A549 (cell line): ENCODE measurements around the gene PDE3B. TPM values are rescaled to one million over a fixed set of nuclear protein-coding genes. Genes with fewer than 3 reads are reported as not detected.

Experiments used
- ATAC-seq, 2 experiments: fragments of 200-7000 bp in 1 of 2; fragments of >200 bp in 1 of 2; cut with Nextera tagmentation in 1 of 2; cut with Tn5 transposase in 1 of 2; 3 replicates each; pipeline versions ENCODE4 v1.8.0 to v1.9.1; 2018 to 2020; ENCODE audit warnings: mild to moderate bottlenecking in 1 of 2, moderate library complexity in 1 of 2
- CTCF ChIA-PET: fragments of 300-600 bp; sonication (Branson Sonifier 250); formaldehyde crosslinking; extraction: SDS; loops from one replicate; lab custom pipeline; 2021; ENCODE audit warnings: antibody characterized with exemption, inconsistent platforms; lab: Yijun Ruan, JAX
- POLR2A ChIA-PET: fragments of 350-600 bp; formaldehyde crosslinking; extraction: SDS; loops from one replicate; lab custom pipeline; 2021; ENCODE audit warnings: antibody characterized with exemption, inconsistent platforms; lab: Yijun Ruan, JAX
- DNase-seq, 2 experiments: peaks; one replicate each; pipeline versions ENCODE4 v3.0.0 to v3.0.0-alpha.2; 2011 to 2016; ENCODE audit warnings: low read depth in 1 of 2, low spot score in 1 of 2
- FAIRE-seq: peaks from 2 replicates; lab custom pipeline; 2011; peaks lifted over from hg19 to GRCh38; lab: Jason Lieb, UNC
- H3K27ac ChIP-seq, 2 experiments: fragments of >200 bp; sonication (Bioruptor Twin); formaldehyde crosslinking; 3 replicates each; pipeline ENCODE4 v1.5.1; 2016 to 2017
- H3K4me1 ChIP-seq: fragments of >200 bp; sonication (Bioruptor Twin); formaldehyde crosslinking; 3 replicates; pipeline ENCODE4 v1.6.1; 2016
- H3K4me2 ChIP-seq: fragments of >200 bp; sonication (Bioruptor Twin); formaldehyde crosslinking; 3 replicates; pipeline ENCODE4 v1.6.1; 2016
- H3K4me3 ChIP-seq: fragments of >200 bp; sonication (Bioruptor Twin); formaldehyde crosslinking; 3 replicates; pipeline ENCODE4 v1.5.1; 2016
- H3K9me3 ChIP-seq: fragments of >200 bp; sonication (Bioruptor Twin); formaldehyde crosslinking; 3 replicates; pipeline ENCODE4 v1.6.1; 2016
- CBX2 ChIP-seq: fragments of 200-600 bp; sonication (generic); IDR thresholded peaks from 2 replicates; pipeline ENCODE4 v1.6.1; 2016; ENCODE audit warnings: low read depth, mild to moderate bottlenecking, borderline replicate concordance
- CEBPB ChIP-seq, 2 experiments: fragments of >200 bp in 1 of 2; sonication (Bioruptor Twin) in 1 of 2; formaldehyde crosslinking in 1 of 2; IDR thresholded peaks; 2 replicates each; pipeline ENCODE4 v1.6.1; 2012 to 2016
- CTCF ChIP-seq: fragments of >200 bp; sonication (Bioruptor Twin); formaldehyde crosslinking; IDR thresholded peaks from 3 replicates; pipeline ENCODE4 v1.5.1; 2016
- EHF ChIP-seq: fragments of 250-450 bp; sonication (Bioruptor Pico); IDR thresholded peaks from 2 replicates; pipeline ENCODE4 v1.5.0; 2020; ENCODE audit warnings: mild to moderate bottlenecking
- FOSB ChIP-seq: fragments of 250-450 bp; sonication (Bioruptor Pico); IDR thresholded peaks from 2 replicates; pipeline ENCODE4 v1.5.0; 2020; ENCODE audit warnings: mild to moderate bottlenecking, moderate library complexity
- FOSL2 ChIP-seq, 2 experiments: fragments of 450-650 bp in 1 of 2; fragments of >200 bp in 1 of 2; sonication (Bioruptor Twin) in 1 of 2; formaldehyde crosslinking; IDR thresholded peaks; 2 replicates each; pipeline versions ENCODE4 v1.5.0 to v1.6.1; 2016 to 2020; ENCODE audit warnings: mild to moderate bottlenecking in 1 of 2, moderate library complexity in 1 of 2
- GATA3 ChIP-seq: IDR thresholded peaks from 2 replicates; pipeline ENCODE4 v1.6.1; 2012; ENCODE audit warnings: borderline replicate concordance
- HDAC2 ChIP-seq: fragments of 200-600 bp; sonication (generic); IDR thresholded peaks from 2 replicates; pipeline ENCODE4 v1.6.1; 2016
- KDM1A ChIP-seq: fragments of 200-600 bp; sonication (generic); IDR thresholded peaks from 2 replicates; pipeline ENCODE4 v1.6.1; 2016; ENCODE audit warnings: low read depth, mild to moderate bottlenecking
- KDM5A ChIP-seq: fragments of 200-600 bp; sonication (generic); IDR thresholded peaks from 2 replicates; pipeline ENCODE4 v1.6.1; 2016; ENCODE audit warnings: antibody characterized with exemption, mild to moderate bottlenecking
- MAFK ChIP-seq: fragments of 450-650 bp; IDR thresholded peaks from 2 replicates; pipeline ENCODE4 v1.6.1; 2014; ENCODE audit not compliant: partially characterized antibody
- MYC ChIP-seq: IDR thresholded peaks from 2 replicates; pipeline ENCODE4 v1.6.1; 2012; ENCODE audit warnings: mild to moderate bottlenecking, inconsistent platforms, low read length, improper control_type of control experiment, borderline replicate concordance
- NFE2L2 ChIP-seq: fragments of 150-350 bp; conservative IDR thresholded peaks from 2 replicates; pipeline ENCODE4 v1.6.1; 2014; ENCODE audit warnings: low read length
- PHF8 ChIP-seq: fragments of 200-600 bp; sonication (generic); IDR thresholded peaks from 2 replicates; pipeline ENCODE4 v1.6.1; 2016; ENCODE audit warnings: low read depth, mild to moderate bottlenecking, antibody characterized with exemption, moderate library complexity, borderline replicate concordance
- POLR2A ChIP-seq: IDR thresholded peaks from 2 replicates; pipeline ENCODE4 v1.6.1; 2012; ENCODE audit warnings: mild to moderate bottlenecking, low read length
- RCOR1 ChIP-seq: fragments of 150-350 bp; IDR thresholded peaks from 2 replicates; pipeline ENCODE4 v1.6.1; 2014; ENCODE audit warnings: antibody characterized with exemption, low read length, low read depth
- RFX5 ChIP-seq: fragments of 450-650 bp; IDR thresholded peaks from 2 replicates; pipeline ENCODE4 v1.7.1; 2014; ENCODE audit warnings: antibody characterized with exemption, mild to moderate bottlenecking, moderate library complexity
- SREBF2 ChIP-seq: fragments of 450-650 bp; IDR thresholded peaks from 2 replicates; pipeline ENCODE4 v1.6.1; 2014; ENCODE audit warnings: mild to moderate bottlenecking, moderate library complexity
- ZFP36 ChIP-seq: fragments of 450-650 bp; IDR thresholded peaks from 2 replicates; pipeline ENCODE4 v1.6.1; 2014; ENCODE audit warnings: borderline replicate concordance; ENCODE audit not compliant: partially characterized antibody
- WGBS: methylation state at CpG from one replicate; pipeline ENCODE4 v1.1.6; 2017; ENCODE audit errors: missing lambda C conversion rate; 5-methylcytosine and 5-hydroxymethylcytosine counted together
- polyA plus RNA-seq, 4 experiments: library from polyadenylated mRNA; depleted of rRNA in 3 of 4; stranded (reverse); fragments of >200 nt; fragmentation: RNase III in 1 of 4; extraction: RNeasy Plus Mini Kit Qiagen cat#74134 plus additional on column Dnase treatment in 1 of 4; gene quantifications; 2 replicates in 3 of 4; 3 replicates in 1 of 4; pipeline ENCODE4 v1.2.3, GENCODE V29; 2011 to 2017
- TF ChIP-seq, protein P1 (sequence below): IDR thresholded peaks from 2 replicates; pipeline ENCODE4 v1.6.1; 2012; ENCODE audit warnings: low read depth, borderline replicate concordance
- TF ChIP-seq, protein P2 (sequence below): fragments of >200 bp; sonication (Bioruptor Twin); formaldehyde crosslinking; IDR thresholded peaks from 3 replicates; pipeline ENCODE4 v1.6.1; 2016
- TF ChIP-seq, protein P3 (sequence below): IDR thresholded peaks from 2 replicates; pipeline ENCODE4 v1.6.1; 2012

Gene PDE3B
- polyA plus RNA-seq, 2 of the 4 experiments (the other 2 are of a cell fraction) = 2.4 to 2.9 TPM

GRCh38 chr11:14875163-14875562 is 231.6 kb downstream of the PDE3B start:
- TF ChIP-seq EHF (CRISPR knock-in tag) (no peak), GATA3 (no peak)
- no peak overlapping the region for H3K27ac ChIP-seq
- ATAC-seq (no peak), FAIRE-seq (no peak), DNase-seq (no peak)
- 90% methylated on average over 5 of the region's 5 CpGs for WGBS
- POLR2A ChIA-PET = no interaction called here
- no peaks in the 10 kb centered on the region for H3K9me3 ChIP-seq
- no peak overlapping the region for H3K4me2 ChIP-seq
- CTCF ChIA-PET = interaction anchor here (1.0 to 1.1 kb wide), 2 partner anchors 24 to 33 kb away, joined by 3 to 4 read pairs; no protein-coding TSS in a partner anchor
- H3K4me3 ChIP-seq = no peak overlapping the region
- H3K4me1 ChIP-seq = peaks cover 7% of the 10 kb centered on the region; the same call in 2 of the 3 replicates

- TF ChIP-seq KDM5A (no peak), HDAC2 (no peak), SREBF2 (no peak), POLR2A (no peak), CBX2 (no peak), RCOR1 (no peak), CEBPB (IDR thresholded peaks at IDR 0.05) (no peak), FOSL2 (IDR thresholded peaks at IDR 0.05) (no peak), FOSL2 (CRISPR knock-in tag; IDR thresholded peaks at IDR 0.05) (no peak), MYC (no peak), MAFK (no peak), CTCF (no peak), NFE2L2 (no peak), ZFP36 (no peak), KDM1A (no peak), PHF8 (no peak), FOSB (CRISPR knock-in tag) (no peak), RFX5 (no peak)
- TF ChIP-seq, protein P1, sequence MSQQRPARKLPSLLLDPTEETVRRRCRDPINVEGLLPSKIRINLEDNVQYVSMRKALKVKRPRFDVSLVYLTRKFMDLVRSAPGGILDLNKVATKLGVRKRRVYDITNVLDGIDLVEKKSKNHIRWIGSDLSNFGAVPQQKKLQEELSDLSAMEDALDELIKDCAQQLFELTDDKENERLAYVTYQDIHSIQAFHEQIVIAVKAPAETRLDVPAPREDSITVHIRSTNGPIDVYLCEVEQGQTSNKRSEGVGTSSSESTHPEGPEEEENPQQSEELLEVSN = no peak
- TF ChIP-seq, protein P2, sequence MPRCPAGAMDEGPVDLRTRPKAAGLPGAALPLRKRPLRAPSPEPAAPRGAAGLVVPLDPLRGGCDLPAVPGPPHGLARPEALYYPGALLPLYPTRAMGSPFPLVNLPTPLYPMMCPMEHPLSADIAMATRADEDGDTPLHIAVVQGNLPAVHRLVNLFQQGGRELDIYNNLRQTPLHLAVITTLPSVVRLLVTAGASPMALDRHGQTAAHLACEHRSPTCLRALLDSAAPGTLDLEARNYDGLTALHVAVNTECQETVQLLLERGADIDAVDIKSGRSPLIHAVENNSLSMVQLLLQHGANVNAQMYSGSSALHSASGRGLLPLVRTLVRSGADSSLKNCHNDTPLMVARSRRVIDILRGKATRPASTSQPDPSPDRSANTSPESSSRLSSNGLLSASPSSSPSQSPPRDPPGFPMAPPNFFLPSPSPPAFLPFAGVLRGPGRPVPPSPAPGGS = no peak
- TF ChIP-seq, protein P3, sequence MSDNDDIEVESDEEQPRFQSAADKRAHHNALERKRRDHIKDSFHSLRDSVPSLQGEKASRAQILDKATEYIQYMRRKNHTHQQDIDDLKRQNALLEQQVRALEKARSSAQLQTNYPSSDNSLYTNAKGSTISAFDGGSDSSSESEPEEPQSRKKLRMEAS = no peak
- no peaks in the 10 kb centered on the region for H3K4me1 ChIP-seq
- H3K4me3 ChIP-seq = no peak overlapping the region
- H3K4me2 ChIP-seq = no peak overlapping the region
- DNase-seq = no peak
- no peak overlapping the region for H3K27ac ChIP-seq
- ChIA-PET CTCF (interaction anchor here (0.6 to 1.6 kb wide), 3 partner anchors 9 to 392 kb away, joined by 3 to 5 read pairs (median 3); no protein-coding TSS in a partner anchor), POLR2A (no interaction called here)
- FAIRE-seq = no peak
- ATAC-seq = no peak
- no peaks in the 10 kb centered on the region for H3K9me3 ChIP-seq
- WGBS = 87% methylated on average over 2 of the region's 2 CpGs
Observed at GRCh38 chr11:14881576-14882193, 238.1 kb downstream of the PDE3B start.
